Esophagus squamous epithelium (tissue), 5 donors: ENCODE results near the gene KIF1A. TPM values are rescaled to one million over a fixed set of nuclear protein-coding genes. Genes with fewer than 3 reads are reported as not detected.

ENCODE experiments used
- DNase-seq: peaks from one replicate; lab custom pipeline; 2025; lab: John Stamatoyannopoulos, UW
- H3K27ac ChIP-seq, 4 donors: fragments of 200-600 bp; sonication (generic); one replicate each; pipeline ENCODE4 v1.5.1; 2016 to 2019; ENCODE audit warnings: mild to moderate bottlenecking in 1 of 4
- H3K27me3 ChIP-seq, 4 donors: fragments of 200-600 bp; sonication (generic); 1 replicate in 3 of 4; 2 replicates in 1 of 4; pipeline versions ENCODE4 v1.5.1 to v1.6.0; 2017 to 2021; ENCODE audit warnings: antibody characterized with exemption in 1 of 4
- H3K36me3 ChIP-seq, 3 donors: fragments of 200-600 bp; sonication (generic); one replicate each; pipeline ENCODE4 v1.5.1; 2016 to 2019
- H3K4me1 ChIP-seq, 3 donors: fragments of 200-600 bp; sonication (generic); one replicate each; pipeline ENCODE4 v1.5.1; 2017 to 2019
- H3K4me3 ChIP-seq, 4 donors: fragments of 200-600 bp; sonication (generic); 1 replicate in 3 of 4; 2 replicates in 1 of 4; pipeline ENCODE4 v1.5.1; 2016 to 2019; ENCODE audit warnings: mild to moderate bottlenecking in 2 of 4, moderate library complexity in 1 of 4
- H3K9me3 ChIP-seq, 3 donors: fragments of 200-600 bp; sonication (generic); one replicate each; pipeline ENCODE4 v1.5.1; 2016 to 2019
- POLR2A ChIP-seq, 4 donors: fragments of 450-650 bp; IDR thresholded peaks; one replicate each; pipeline ENCODE4 v1.6.1; 2017; ENCODE audit warnings: antibody characterized with exemption in 4 of 4, mild to moderate bottlenecking in 4 of 4, moderate library complexity in 3 of 4
- WGBS, 2 donors: methylation state at CpG; one replicate each; pipeline ENCODE4 v1.1.5; 2018; 5-methylcytosine and 5-hydroxymethylcytosine counted together
- intact Hi-C: fragments of 100-400 bp; cut with DNase I; formaldehyde crosslinking; loops from one replicate; pipeline ENCODE4 v1.15.0; 2022
- total RNA-seq, 4 donors: library from RNA; depleted of rRNA; stranded (reverse); fragments of >200 nt; gene quantifications; one replicate each; pipeline ENCODE4 v1.1.0, GENCODE V29; 2016
- TF ChIP-seq, protein P1 (sequence below), 6 experiments: fragments of 450-650 bp in 4 of 6; fragments of 200-600 bp in 2 of 6; sonication (generic) in 2 of 6; IDR thresholded peaks; one replicate each; pipeline ENCODE4 v1.5.1; 2016 to 2019; ENCODE audit warnings: antibody characterized with exemption in 6 of 6, mild to moderate bottlenecking in 4 of 6, moderate library complexity in 4 of 6
- donor health status: DM: yes; HTN: yes; CAD: no.

KIF1A gene
- total RNA-seq, 4 donors from 2014 or later, result 0.15 TPM; not detected in 3

DNA sequence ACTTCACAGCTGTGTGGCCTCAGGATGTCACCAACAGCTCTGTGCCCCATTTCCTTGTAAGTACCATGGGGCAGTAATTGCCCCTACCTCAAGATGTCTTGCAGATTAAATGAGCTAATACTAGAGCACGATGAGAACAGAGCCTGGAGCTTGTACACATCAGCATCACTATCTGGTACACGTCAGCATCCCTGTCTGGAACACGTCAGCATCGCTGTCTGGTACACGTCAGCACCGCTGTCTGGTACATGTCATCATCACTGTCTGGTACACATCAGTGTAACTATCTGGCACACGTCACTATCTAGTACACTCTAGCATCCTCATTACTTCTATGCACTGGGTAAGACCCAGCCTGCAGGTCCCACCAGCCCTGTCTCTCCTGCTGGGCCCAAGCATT, 91.2 kb downstream of the KIF1A start:
- WGBS, 2 donors, result 67 to 78% methylated on average over 7 of the region's 7 CpGs
- H3K4me1 ChIP-seq, result no peaks in the 10 kb centered on the region
- no peaks in the 10 kb centered on the region for H3K36me3 ChIP-seq
- H3K9me3 ChIP-seq, result no peaks in the 10 kb centered on the region
- DNase-seq, result no peak
- H3K4me3 ChIP-seq, result no peak overlapping the region
- no peak overlapping the region for H3K27ac ChIP-seq
- H3K27me3 ChIP-seq, result peaks cover 0 to 55% (median 0%) of the 10 kb centered on the region in 4 donors
- TF ChIP-seq POLR2A (IDR thresholded peaks at IDR 0.05), result no peak
- TF ChIP-seq, protein P1, sequence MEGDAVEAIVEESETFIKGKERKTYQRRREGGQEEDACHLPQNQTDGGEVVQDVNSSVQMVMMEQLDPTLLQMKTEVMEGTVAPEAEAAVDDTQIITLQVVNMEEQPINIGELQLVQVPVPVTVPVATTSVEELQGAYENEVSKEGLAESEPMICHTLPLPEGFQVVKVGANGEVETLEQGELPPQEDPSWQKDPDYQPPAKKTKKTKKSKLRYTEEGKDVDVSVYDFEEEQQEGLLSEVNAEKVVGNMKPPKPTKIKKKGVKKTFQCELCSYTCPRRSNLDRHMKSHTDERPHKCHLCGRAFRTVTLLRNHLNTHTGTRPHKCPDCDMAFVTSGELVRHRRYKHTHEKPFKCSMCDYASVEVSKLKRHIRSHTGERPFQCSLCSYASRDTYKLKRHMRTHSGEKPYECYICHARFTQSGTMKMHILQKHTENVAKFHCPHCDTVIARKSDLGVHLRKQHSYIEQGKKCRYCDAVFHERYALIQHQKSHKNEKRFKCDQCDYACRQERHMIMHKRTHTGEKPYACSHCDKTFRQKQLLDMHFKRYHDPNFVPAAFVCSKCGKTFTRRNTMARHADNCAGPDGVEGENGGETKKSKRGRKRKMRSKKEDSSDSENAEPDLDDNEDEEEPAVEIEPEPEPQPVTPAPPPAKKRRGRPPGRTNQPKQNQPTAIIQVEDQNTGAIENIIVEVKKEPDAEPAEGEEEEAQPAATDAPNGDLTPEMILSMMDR (IDR thresholded peaks at IDR 0.05), result no peak
- intact Hi-C loops, result no loop called here

DNA sequence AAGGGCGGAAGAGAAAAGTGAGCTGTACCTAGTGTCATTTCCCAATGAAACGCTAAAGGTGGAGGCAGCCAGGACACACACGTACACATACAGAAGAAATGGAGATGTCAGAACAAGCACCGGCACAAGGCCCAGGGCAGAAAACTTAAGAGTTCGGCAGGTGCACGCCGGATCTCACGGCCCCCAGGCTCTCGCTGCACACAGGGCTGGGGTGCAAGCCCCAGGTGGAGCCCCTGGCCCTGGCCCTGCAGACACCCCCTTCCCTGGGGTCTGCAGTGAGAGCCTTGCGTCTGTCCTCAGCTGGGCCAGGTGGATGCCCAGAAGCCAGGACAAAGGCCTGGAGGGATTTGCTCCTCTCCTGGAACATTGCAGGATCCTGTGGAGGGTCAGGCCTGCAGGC, 91.7 kb downstream of the KIF1A start:
- no peak overlapping the region for H3K4me3 ChIP-seq
- 74 to 86% methylated on average over 10 of the region's 10 CpGs for WGBS, 2 donors
- no peak for TF ChIP-seq POLR2A (IDR thresholded peaks at IDR 0.05)
- H3K36me3 ChIP-seq, result no peaks in the 10 kb centered on the region
- intact Hi-C loops, result no loop called here
- DNase-seq, result no peak
- H3K9me3 ChIP-seq, result no peaks in the 10 kb centered on the region
- H3K27me3 ChIP-seq, result peaks cover 0 to 51% (median 0%) of the 10 kb centered on the region in 4 donors
- no peaks in the 10 kb centered on the region for H3K4me1 ChIP-seq
- no peak overlapping the region for H3K27ac ChIP-seq

DNA sequence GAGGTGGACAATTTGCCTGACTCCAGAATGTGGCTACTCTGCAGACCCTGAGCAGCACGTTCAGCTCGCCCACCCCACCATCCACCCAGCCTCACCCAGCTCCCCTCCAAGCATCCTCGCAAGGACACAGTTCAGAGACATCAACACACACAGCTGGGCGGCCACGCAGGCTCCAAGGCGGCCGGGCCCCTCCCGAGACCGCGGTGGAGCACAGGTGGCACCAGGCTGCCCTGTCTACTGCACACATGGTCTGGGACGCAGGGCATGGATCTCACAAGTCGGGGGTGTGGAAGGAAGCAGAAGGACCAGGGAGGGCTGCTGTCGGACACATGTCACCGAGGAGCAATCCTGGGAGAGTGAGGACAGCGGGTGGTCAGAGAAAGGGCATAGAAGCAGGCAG, 92.1 kb downstream of the KIF1A start:
- intact Hi-C loops, result no loop called here
- no peak for TF ChIP-seq POLR2A (IDR thresholded peaks at IDR 0.05)
- TF ChIP-seq, protein P1 (IDR thresholded peaks at IDR 0.05), result no peak
- Histone ChIP-seq H3K36me3 (no peaks in the 10 kb centered on the region), H3K4me3 (no peak overlapping the region), H3K27ac (no peak overlapping the region), H3K27me3 (peaks cover 0 to 48% (median 0%) of the 10 kb centered on the region in 4 donors), H3K4me1 (no peaks in the 10 kb centered on the region), H3K9me3 (no peaks in the 10 kb centered on the region)
- no peak for DNase-seq
- 83 to 88% methylated on average over 3 to 4 of the region's 15 CpGs for WGBS, 2 donors

DNA sequence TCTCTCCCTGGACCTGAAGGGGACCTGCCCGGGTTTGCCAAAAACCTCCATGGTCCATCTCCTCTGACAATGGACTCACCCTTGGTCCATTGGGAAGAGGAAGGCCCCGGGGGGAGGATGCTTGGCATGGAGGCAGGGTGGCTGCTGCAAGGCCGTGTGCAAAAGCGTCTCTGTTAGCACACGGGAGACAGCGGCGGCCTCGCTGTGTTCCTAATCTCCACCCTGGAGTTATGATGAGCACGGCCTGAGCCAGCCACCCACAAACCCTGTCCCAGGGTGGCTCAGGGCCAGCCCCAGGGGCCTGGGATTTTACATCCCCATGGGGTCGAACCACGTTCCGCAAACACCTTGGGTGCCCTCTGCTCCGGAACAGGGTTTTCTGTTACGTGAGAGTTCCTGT, 92.6 kb downstream of the KIF1A start:
- Histone ChIP-seq H3K4me3 (no peak overlapping the region), H3K27me3 (peaks cover 0 to 47% (median 0%) of the 10 kb centered on the region in 4 donors), H3K9me3 (no peaks in the 10 kb centered on the region), H3K27ac (no peak overlapping the region), H3K36me3 (no peaks in the 10 kb centered on the region), H3K4me1 (no peaks in the 10 kb centered on the region)
- no peak for TF ChIP-seq POLR2A (IDR thresholded peaks at IDR 0.05)
- TF ChIP-seq, protein P1 (IDR thresholded peaks at IDR 0.05), result no peak
- intact Hi-C loops, result no loop called here
- DNase-seq, result no peak
- WGBS, 2 donors, result 71 to 87% methylated on average over 3 to 10 of the region's 14 CpGs

DNA sequence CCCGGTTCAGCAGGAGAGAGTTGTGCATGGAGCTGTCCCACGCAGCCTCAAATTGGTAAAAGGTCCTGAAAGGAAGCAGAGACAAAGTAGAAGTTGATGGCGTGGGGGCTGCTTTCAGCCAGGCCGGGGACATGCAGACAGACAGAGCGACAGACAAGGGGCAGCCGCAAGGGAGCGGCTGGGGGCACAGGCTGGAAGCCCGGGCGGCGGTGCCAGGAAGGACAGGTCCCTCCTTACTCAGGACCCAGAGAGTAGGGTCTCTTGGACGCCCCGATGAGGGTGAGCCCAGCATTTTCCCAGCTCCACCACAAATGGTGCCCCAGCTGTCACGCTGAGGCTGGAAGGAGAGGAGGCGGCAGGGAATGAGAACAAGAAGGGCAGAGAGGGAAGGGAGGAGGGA, 93.1 kb downstream of the KIF1A start:
- intact Hi-C loops, result no loop called here
- WGBS, 2 donors, result 78 to 87% methylated on average over 9 to 13 of the region's 14 CpGs

More for the DNA sequence above, 93.1 kb downstream of the KIF1A start:
- Histone ChIP-seq H3K4me3 (no peak overlapping the region), H3K27me3 (peaks cover 0 to 41% (median 0%) of the 10 kb centered on the region in 4 donors), H3K27ac (no peak overlapping the region), H3K9me3 (no peaks in the 10 kb centered on the region), H3K36me3 (no peaks in the 10 kb centered on the region), H3K4me1 (no peaks in the 10 kb centered on the region)
- TF ChIP-seq POLR2A (IDR thresholded peaks at IDR 0.05), result no peak
- TF ChIP-seq, protein P1 (IDR thresholded peaks at IDR 0.05), result no peak
- no peak for DNase-seq
